Diencephalon (tissue), 1 donor: ENCODE results near the gene SRI. TPM values are rescaled to one million over a fixed set of nuclear protein-coding genes. Genes with fewer than 3 reads are reported as not detected.

Experiments used
- total RNA-seq: library from RNA; depleted of rRNA; stranded (reverse); fragments of >200 nt; gene quantifications from one replicate; pipeline ENCODE4 v1.2.3, GENCODE V29; 2014

Gene SRI, protein sequence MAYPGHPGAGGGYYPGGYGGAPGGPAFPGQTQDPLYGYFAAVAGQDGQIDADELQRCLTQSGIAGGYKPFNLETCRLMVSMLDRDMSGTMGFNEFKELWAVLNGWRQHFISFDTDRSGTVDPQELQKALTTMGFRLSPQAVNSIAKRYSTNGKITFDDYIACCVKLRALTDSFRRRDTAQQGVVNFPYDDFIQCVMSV
- total RNA-seq = 161 TPM

DNA sequence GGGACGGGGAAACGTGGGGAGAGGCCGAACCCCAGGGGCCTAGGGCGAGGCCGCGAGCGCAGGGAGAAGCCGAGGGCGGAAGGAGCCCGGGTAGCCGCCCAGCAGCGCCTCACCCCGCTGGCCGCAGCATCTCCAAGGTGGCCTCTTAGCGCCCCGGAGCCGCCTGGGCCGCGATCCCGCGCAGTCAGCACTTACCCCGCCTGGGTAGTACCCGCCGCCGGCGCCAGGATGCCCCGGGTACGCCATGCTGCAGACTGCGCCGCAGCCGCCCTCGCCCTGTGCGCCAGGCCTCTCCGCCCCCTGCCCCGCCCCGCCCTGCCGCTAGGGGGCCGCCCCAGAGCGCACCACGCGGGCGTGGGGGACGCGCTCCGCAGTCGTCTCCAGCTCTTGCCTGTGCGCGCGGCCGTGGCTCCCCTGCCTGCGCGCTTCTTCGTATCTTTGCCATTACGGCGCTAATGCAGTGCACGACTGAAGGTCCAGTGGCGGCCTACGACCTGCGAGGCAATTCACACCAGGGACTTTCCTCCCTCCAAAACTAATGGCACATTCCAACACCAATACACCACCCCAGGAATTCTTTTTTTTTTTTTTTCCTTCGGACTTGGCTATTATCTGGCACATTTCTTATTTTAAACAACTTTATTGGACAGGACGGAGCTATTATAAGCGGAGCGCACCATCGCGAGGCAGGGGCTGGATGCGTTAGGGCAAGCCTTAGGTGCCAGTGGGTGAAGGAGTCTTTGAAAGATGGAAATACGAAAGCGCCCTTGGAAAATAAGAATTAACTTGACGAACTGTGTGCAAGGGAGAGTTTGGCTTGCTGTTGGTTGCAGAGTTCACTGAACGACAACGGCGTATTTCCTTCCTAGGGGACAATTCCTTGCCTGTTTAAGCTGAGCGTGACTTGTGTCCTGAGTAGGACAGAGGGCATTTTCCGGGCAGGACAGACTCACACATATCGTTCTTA, at the start of gene SRI:
Gene SRI (minus strand): TSS at position 258 of the 967 bp plus-strand sequence. CDS start 12 bp downstream, at position 246.

Other genes with a start within 250 kb of the SRI start
- 0.23 TPM for gene STEAP4, start 86.9 kb upstream of the SRI start, total RNA-seq